Neuronal stem cell (in vitro differentiated cells): ENCODE measurements around the gene DOCK7.

Experiments
- DNase-seq: peaks from one replicate; pipeline ENCODE4 v3.0.0-alpha.2; 2013; ENCODE audit warnings: low spot score
- H2AFZ ChIP-seq: one replicate; pipeline ENCODE4 v1.6.1; 2013; ENCODE audit warnings: mild to moderate bottlenecking, low read length, inconsistent platforms
- H2AK5ac ChIP-seq: 2 replicates; pipeline ENCODE4 v1.6.1; 2013; ENCODE audit warnings: low read depth, mild to moderate bottlenecking, inconsistent platforms, low read length, moderate library complexity, mixed read lengths
- H2BK120ac ChIP-seq: 2 replicates; pipeline ENCODE4 v1.6.1; 2013; ENCODE audit warnings: low read depth, mild to moderate bottlenecking, inconsistent platforms, low read length, moderate library complexity, mixed read lengths
- H2BK12ac ChIP-seq: one replicate; pipeline ENCODE4 v1.6.1; 2013; ENCODE audit warnings: low read length, inconsistent platforms
- H2BK15ac ChIP-seq: 2 replicates; pipeline ENCODE4 v1.6.1; 2013; ENCODE audit warnings: mild to moderate bottlenecking, low read length, inconsistent platforms, mixed read lengths
- H2BK5ac ChIP-seq: one replicate; pipeline ENCODE4 v1.6.1; 2013; ENCODE audit warnings: inconsistent platforms, mild to moderate bottlenecking, low read length, moderate library complexity
- H3K14ac ChIP-seq: one replicate; pipeline ENCODE4 v1.6.1; 2013; ENCODE audit warnings: low read length, inconsistent platforms
- H3K18ac ChIP-seq: 2 replicates; pipeline ENCODE4 v1.6.1; 2013; ENCODE audit warnings: low read length, inconsistent platforms
- H3K23ac ChIP-seq: 2 replicates; pipeline ENCODE4 v1.6.1; 2013; ENCODE audit warnings: low read depth, mild to moderate bottlenecking, mixed read lengths, low read length, inconsistent platforms; ENCODE audit not compliant: poor library complexity
- H3K27ac ChIP-seq: replicated peaks from 3 replicates; pipeline ENCODE4 v1.5.1; 2013; ENCODE audit warnings: low read length, inconsistent platforms
- H3K27me3 ChIP-seq, 3 experiments: 2 replicates each; pipeline ENCODE4 v1.6.1; 2013; ENCODE audit warnings: low read length in 3 of 3, mild to moderate bottlenecking in 2 of 3, inconsistent platforms in 1 of 3, low read depth in 1 of 3, mixed read lengths in 1 of 3, moderate library complexity in 1 of 3; ENCODE audit not compliant: control insufficient read depth in 3 of 3, insufficient read depth in 3 of 3
- H3K36me3 ChIP-seq, 2 donors: replicated peaks in 1 of 2; 2 replicates each; pipeline ENCODE4 v1.6.1; 2013; ENCODE audit warnings: low read length in 2 of 2; ENCODE audit not compliant: control insufficient read depth in 2 of 2, insufficient read depth in 2 of 2
- H3K4ac ChIP-seq: 2 replicates; pipeline ENCODE4 v1.6.1; 2013; ENCODE audit warnings: inconsistent platforms, mild to moderate bottlenecking, low read length, moderate library complexity
- H3K4me1 ChIP-seq, 2 donors: 1 replicate in 1 of 2; 2 replicates in 1 of 2; pipeline ENCODE4 v1.6.1; 2013; ENCODE audit warnings: low read length in 2 of 2, low read depth in 1 of 2; ENCODE audit not compliant: control insufficient read depth in 2 of 2, insufficient read depth in 1 of 2
- H3K4me2 ChIP-seq: one replicate; pipeline ENCODE4 v1.6.1; 2013; ENCODE audit warnings: mild to moderate bottlenecking, low read length, inconsistent platforms; ENCODE audit not compliant: insufficient read depth, poor library complexity, severe bottlenecking
- H3K4me3 ChIP-seq, 2 donors: 2 replicates each; pipeline ENCODE4 v1.5.1; 2013; ENCODE audit warnings: low read length in 2 of 2, mild to moderate bottlenecking in 2 of 2, inconsistent platforms in 1 of 2, moderate library complexity in 1 of 2
- H3K79me1 ChIP-seq: one replicate; pipeline ENCODE4 v1.6.1; 2013; ENCODE audit warnings: low read depth, mild to moderate bottlenecking, inconsistent platforms, low read length, moderate library complexity
- H3K9ac ChIP-seq: one replicate; pipeline ENCODE4 v1.6.1; 2013; ENCODE audit warnings: mild to moderate bottlenecking, low read depth, low read length, inconsistent platforms; ENCODE audit not compliant: poor library complexity
- H3K9me3 ChIP-seq, 2 donors: replicated peaks in 1 of 2; 2 replicates each; pipeline versions ENCODE3 to v1.6.1; 2013; ENCODE audit warnings: low read length in 2 of 2, mild to moderate bottlenecking in 2 of 2, inconsistent platforms in 1 of 2, low read depth in 1 of 2, mixed read lengths in 1 of 2, moderate library complexity in 1 of 2; ENCODE audit not compliant: control insufficient read depth in 2 of 2, insufficient read depth in 1 of 2
- H4K8ac ChIP-seq: one replicate; pipeline ENCODE4 v1.6.1; 2013; ENCODE audit warnings: low read depth, mild to moderate bottlenecking, inconsistent platforms, low read length, moderate library complexity
- H4K91ac ChIP-seq: one replicate; pipeline ENCODE4 v1.6.1; 2013; ENCODE audit warnings: low read length, low read depth, mild to moderate bottlenecking, inconsistent platforms; ENCODE audit not compliant: poor library complexity
- WGBS, 2 donors: extraction: QIAGEN DNeasy Blood & Tissue Kit; methylation state at CpG; one replicate each; pipeline ENCODE4 v1.1.7; 2013; ENCODE audit warnings: missing lambda C conversion rate in 2 of 2, mixed read lengths in 1 of 2; ENCODE audit not compliant: insufficient read length in 2 of 2, insufficient replicate concordance in 1 of 2; ENCODE audit errors: extremely low coverage in 2 of 2; 5-methylcytosine and 5-hydroxymethylcytosine counted together

The DOCK7 gene

DNA sequence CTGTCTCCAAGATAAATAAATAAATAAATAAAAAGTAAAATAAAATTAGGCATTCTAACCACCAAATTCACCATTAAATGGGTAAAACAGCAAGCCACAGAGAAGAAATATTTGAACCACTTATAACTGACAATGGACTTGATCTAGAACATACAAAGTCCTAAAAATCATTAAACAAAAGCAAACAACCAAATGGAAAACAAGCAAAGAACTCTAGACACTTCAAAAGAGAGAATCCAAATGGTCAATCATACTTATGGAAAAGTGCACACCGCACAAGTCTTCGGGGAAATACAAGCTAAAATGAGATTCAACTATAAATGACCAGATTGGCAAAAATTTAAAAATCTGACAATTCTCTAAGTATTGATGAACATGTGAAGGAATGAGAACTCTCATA is 164.3 kb downstream of the DOCK7 start:
- no peak overlapping the region for H3K23ac ChIP-seq
- H2BK120ac ChIP-seq, result no peak overlapping the region
- no peaks in the 10 kb centered on the region for H3K4me1 ChIP-seq
- peaks cover 1 to 48% of the 10 kb centered on the region in 2 donors for H3K36me3 ChIP-seq
- H2AK5ac ChIP-seq, result no peak overlapping the region
- no peak overlapping the region for H3K14ac ChIP-seq
- H2AFZ ChIP-seq, result no peak overlapping the region
- no CpG with 5 or more reads among the region's 2 CpGs for whole genome bisulfite sequencing, 2 donors
- peaks cover 0 to 14% of the 10 kb centered on the region in 2 donors for H3K9me3 ChIP-seq
- no peak overlapping the region for H3K4me3 ChIP-seq
- H3K18ac ChIP-seq, result no peak overlapping the region
- no peak overlapping the region for H3K27ac ChIP-seq
- no peak overlapping the region for H2BK5ac ChIP-seq
- no peak overlapping the region for H3K9ac ChIP-seq
- H3K27me3 ChIP-seq, result no peaks in the 10 kb centered on the region
- H3K4me2 ChIP-seq, result no peak overlapping the region
- no peak overlapping the region for H2BK15ac ChIP-seq
- H3K79me1 ChIP-seq, result no peaks in the 10 kb centered on the region
- no peak overlapping the region for H3K4ac ChIP-seq
- no peak overlapping the region for H4K91ac ChIP-seq
- DNase-seq, result no peak
- H4K8ac ChIP-seq, result no peak overlapping the region
- H2BK12ac ChIP-seq, result no peak overlapping the region

DNA sequence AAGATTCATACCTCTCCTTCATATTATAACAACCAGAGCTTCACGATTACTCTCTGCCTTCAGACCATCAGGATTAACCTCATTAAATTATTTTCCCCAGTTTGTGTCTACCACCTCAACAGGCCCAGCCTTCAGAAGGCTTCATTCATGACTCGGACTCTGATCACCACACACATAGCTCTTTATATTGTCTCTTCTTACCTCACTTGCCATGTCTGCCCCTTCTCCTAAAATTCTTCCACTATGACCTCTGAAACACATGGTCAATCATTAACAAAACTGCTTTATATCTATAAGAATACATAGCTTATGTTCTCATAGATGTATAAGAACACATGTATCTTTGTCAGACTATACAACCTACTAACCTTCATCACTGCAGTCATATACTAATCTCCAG is 171.6 kb downstream of the DOCK7 start:
- Histone ChIP-seq H3K18ac (no peak overlapping the region), H3K9me3 (peaks cover 0 to 13% of the 10 kb centered on the region in 2 donors), H2BK5ac (no peak overlapping the region), H3K4me1 (no peaks in the 10 kb centered on the region), H3K14ac (no peak overlapping the region), H4K91ac (no peak overlapping the region), H2AFZ (no peak overlapping the region), H3K27me3 (no peaks in the 10 kb centered on the region), H3K4me3 (no peak overlapping the region), H4K8ac (no peak overlapping the region), H3K4ac (no peak overlapping the region), H2BK120ac (no peak overlapping the region), H3K9ac (no peak overlapping the region), H2AK5ac (no peak overlapping the region), H3K4me2 (no peak overlapping the region), H3K36me3 (peaks cover 0 to 31% of the 10 kb centered on the region in 2 donors), H2BK12ac (no peak overlapping the region), H3K23ac (no peak overlapping the region), H3K27ac (no peak overlapping the region), H2BK15ac (no peak overlapping the region), H3K79me1 (no peaks in the 10 kb centered on the region)
- no CpG with 5 or more reads among the region's 2 CpGs for WGBS, 2 donors
- no peak for DNase-seq

GRCh38 chr1:62514746-62515423 is 173.3 kb downstream of the DOCK7 start:
- Histone ChIP-seq H2AK5ac (no peak overlapping the region), H3K9me3 (peaks cover 0 to 10% of the 10 kb centered on the region in 2 donors), H3K4ac (no peak overlapping the region), H2AFZ (no peak overlapping the region), H3K14ac (no peak overlapping the region), H4K91ac (no peak overlapping the region), H3K4me3 (no peak overlapping the region), H3K27ac (no peak overlapping the region), H2BK120ac (no peak overlapping the region), H3K4me1 (no peaks in the 10 kb centered on the region), H3K79me1 (no peaks in the 10 kb centered on the region), H3K4me2 (no peak overlapping the region), H3K9ac (no peak overlapping the region), H2BK15ac (no peak overlapping the region), H2BK5ac (no peak overlapping the region), H3K27me3 (no peaks in the 10 kb centered on the region), H3K18ac (no peak overlapping the region), H2BK12ac (no peak overlapping the region), H3K36me3 (peaks cover 0 to 41% of the 10 kb centered on the region in 2 donors), H3K23ac (no peak overlapping the region), H4K8ac (no peak overlapping the region)
- DNase-seq, result no peak
- no CpG with 5 or more reads among the region's 3 CpGs for WGBS, 2 donors

- H3K4ac ChIP-seq, result no peak overlapping the region
- no peak overlapping the region for H3K4me2 ChIP-seq
- H3K4me1 ChIP-seq, result no peaks in the 10 kb centered on the region
- no peak overlapping the region for H2BK15ac ChIP-seq
- H3K27ac ChIP-seq, result no peak overlapping the region
- no peak overlapping the region for H4K8ac ChIP-seq
- no peak overlapping the region for H3K9ac ChIP-seq
- H2BK12ac ChIP-seq, result no peak overlapping the region
- H2AFZ ChIP-seq, result no peak overlapping the region
- no peak overlapping the region for H2BK120ac ChIP-seq
- DNase-seq, result no peak
- no peak overlapping the region for H4K91ac ChIP-seq
- no peak overlapping the region for H2BK5ac ChIP-seq
- no peak overlapping the region for H3K4me3 ChIP-seq
- H3K18ac ChIP-seq, result no peak overlapping the region
- no CpG with 5 or more reads among the region's 4 CpGs for WGBS, 2 donors
- H3K36me3 ChIP-seq, result peaks cover 0 to 56% of the 10 kb centered on the region in 2 donors
- no peaks in the 10 kb centered on the region for H3K9me3 ChIP-seq
- no peak overlapping the region for H3K14ac ChIP-seq
- H2AK5ac ChIP-seq, result no peak overlapping the region
- no peak overlapping the region for H3K23ac ChIP-seq
- no peaks in the 10 kb centered on the region for H3K79me1 ChIP-seq
- H3K27me3 ChIP-seq, result no peaks in the 10 kb centered on the region
Observed at GRCh38 chr1:62513013-62513412, 175.2 kb downstream of the DOCK7 start.
